Measurements from ENCODE around the gene DNAAF1. TPM values are rescaled to one million over a fixed set of nuclear protein-coding genes. Genes with fewer than 3 reads are reported as not detected.

The DNAAF1 gene
- total RNA-seq, 1 experiment from 2014 or later, result 0.07 TPM

GRCh38 chr16:84180519-84181140, 35.5 kb downstream of the DNAAF1 start:
- intact Hi-C loops (cut with micrococcal nuclease; ENCODE audit: unreplicated experiment), result loop anchor here (10.0 kb wide), 1 partner anchor 304 kb away; no protein-coding TSS in a partner anchor
- TF ChIP-seq CTCF (IDR thresholded peaks at IDR 0.05; ENCODE audit: insufficient read depth in 1 of 2, low read depth in 1 of 2, low read length in 1 of 2, severe bottlenecking in 1 of 2, unreplicated experiment in 1 of 2), result no peak
- Histone ChIP-seq H3K27me3 (replicated peaks; ENCODE audit: control insufficient read depth, insufficient read depth, low read length) (no peaks in the 10 kb centered on the region), H3K9me3 (no peaks in the 10 kb centered on the region), H3K4me3 (ENCODE audit: low read depth, low read length) (no peak overlapping the region), H3K4me1 (peaks cover 16% of the 10 kb centered on the region), H3K36me3 (ENCODE audit: control insufficient read depth, insufficient read depth, low read length) (peaks cover 4% of the 10 kb centered on the region)
- no peak overlapping the region for H3K4me3 Mint-ChIP-seq (ENCODE audit: unreplicated experiment)
- no peak overlapping the region for H3K27ac Mint-ChIP-seq (ENCODE audit: unreplicated experiment)
- peaks cover 19% of the 10 kb centered on the region for H3K36me3 Mint-ChIP-seq (ENCODE audit: insufficient read depth, unreplicated experiment)
- no TSS peak for BruUV-seq (replicated peaks)
- no peaks in the 10 kb centered on the region for H3K9me3 Mint-ChIP-seq (ENCODE audit: unreplicated experiment)
- DNase-seq, result no peak
- POLR2A ChIA-PET, result no interaction called here
- no peaks in the 10 kb centered on the region for H3K27me3 Mint-ChIP-seq (ENCODE audit: insufficient read depth, unreplicated experiment)
- H3K4me1 Mint-ChIP-seq (ENCODE audit: low read depth, unreplicated experiment), result peaks cover 6% of the 10 kb centered on the region
- CTCF ChIA-PET, result no interaction called here

- Histone ChIP-seq H3K4me1 (peaks cover 15% of the 10 kb centered on the region), H3K27me3 (replicated peaks; ENCODE audit: control insufficient read depth, insufficient read depth, low read length) (no peaks in the 10 kb centered on the region), H3K9me3 (no peaks in the 10 kb centered on the region), H3K36me3 (ENCODE audit: control insufficient read depth, insufficient read depth, low read length) (peaks cover 4% of the 10 kb centered on the region), H3K4me3 (ENCODE audit: low read depth, low read length) (no peak overlapping the region)
- TF ChIP-seq CTCF (IDR thresholded peaks at IDR 0.05; ENCODE audit: insufficient read depth in 1 of 2, low read depth in 1 of 2, low read length in 1 of 2, severe bottlenecking in 1 of 2, unreplicated experiment in 1 of 2), result no peak
- no peak overlapping the region for H3K4me3 Mint-ChIP-seq (ENCODE audit: unreplicated experiment)
- no peaks in the 10 kb centered on the region for H3K9me3 Mint-ChIP-seq (ENCODE audit: unreplicated experiment)
- BruUV-seq (replicated peaks), result no TSS peak
- no peak for DNase-seq
- ChIA-PET CTCF (no interaction called here), POLR2A (no interaction called here)
- no peaks in the 10 kb centered on the region for H3K27me3 Mint-ChIP-seq (ENCODE audit: insufficient read depth, unreplicated experiment)
- H3K27ac Mint-ChIP-seq (ENCODE audit: unreplicated experiment), result no peak overlapping the region
- peaks cover 19% of the 10 kb centered on the region for H3K36me3 Mint-ChIP-seq (ENCODE audit: insufficient read depth, unreplicated experiment)
- intact Hi-C loops (cut with micrococcal nuclease; ENCODE audit: unreplicated experiment), result loop anchor here (10.0 kb wide), 1 partner anchor 303 kb away; no protein-coding TSS in a partner anchor
- peaks cover 6% of the 10 kb centered on the region for H3K4me1 Mint-ChIP-seq (ENCODE audit: low read depth, unreplicated experiment)
Observed at GRCh38 chr16:84181144-84181915, 36.2 kb downstream of the DNAAF1 start.

GRCh38 chr16:84182104-84182503, 37.0 kb downstream of the DNAAF1 start:
- peaks cover 6% of the 10 kb centered on the region for H3K4me1 Mint-ChIP-seq (ENCODE audit: low read depth, unreplicated experiment)
- ChIA-PET POLR2A (no interaction called here), CTCF (no interaction called here)
- TF ChIP-seq CTCF (IDR thresholded peaks at IDR 0.05; ENCODE audit: insufficient read depth in 1 of 2, low read depth in 1 of 2, low read length in 1 of 2, severe bottlenecking in 1 of 2, unreplicated experiment in 1 of 2), result no peak
- no peak overlapping the region for H3K4me3 Mint-ChIP-seq (ENCODE audit: unreplicated experiment)
- H3K9me3 ChIP-seq, result no peaks in the 10 kb centered on the region
- H3K27me3 ChIP-seq (replicated peaks; ENCODE audit: control insufficient read depth, insufficient read depth, low read length), result no peaks in the 10 kb centered on the region
- intact Hi-C loops (cut with micrococcal nuclease; ENCODE audit: unreplicated experiment), result loop anchor here (10.0 kb wide), 1 partner anchor 303 kb away; no protein-coding TSS in a partner anchor
- no peak overlapping the region for H3K27ac Mint-ChIP-seq (ENCODE audit: unreplicated experiment)
- H3K4me3 ChIP-seq (ENCODE audit: low read depth, low read length), result no peak overlapping the region
- H3K4me1 ChIP-seq, result peaks cover 7% of the 10 kb centered on the region
- H3K27me3 Mint-ChIP-seq (ENCODE audit: insufficient read depth, unreplicated experiment), result no peaks in the 10 kb centered on the region
- peaks cover 4% of the 10 kb centered on the region for H3K36me3 ChIP-seq (ENCODE audit: control insufficient read depth, insufficient read depth, low read length)
- DNase-seq, result no peak
- H3K9me3 Mint-ChIP-seq (ENCODE audit: unreplicated experiment), result no peaks in the 10 kb centered on the region
- peaks cover 24% of the 10 kb centered on the region for H3K36me3 Mint-ChIP-seq (ENCODE audit: insufficient read depth, unreplicated experiment)
- BruUV-seq (replicated peaks), result no TSS peak

All from Caco-2 (cell line).